ENCODE results near the gene DCC.
A peak's percentile ranks its signal among the peaks of the same experiment; 100 is the strongest.

The DCC gene

GRCh38 chr18:52700816-52701215 is 360.8 kb downstream of the DCC start:
- TF ChIP-seq, protein P1, sequence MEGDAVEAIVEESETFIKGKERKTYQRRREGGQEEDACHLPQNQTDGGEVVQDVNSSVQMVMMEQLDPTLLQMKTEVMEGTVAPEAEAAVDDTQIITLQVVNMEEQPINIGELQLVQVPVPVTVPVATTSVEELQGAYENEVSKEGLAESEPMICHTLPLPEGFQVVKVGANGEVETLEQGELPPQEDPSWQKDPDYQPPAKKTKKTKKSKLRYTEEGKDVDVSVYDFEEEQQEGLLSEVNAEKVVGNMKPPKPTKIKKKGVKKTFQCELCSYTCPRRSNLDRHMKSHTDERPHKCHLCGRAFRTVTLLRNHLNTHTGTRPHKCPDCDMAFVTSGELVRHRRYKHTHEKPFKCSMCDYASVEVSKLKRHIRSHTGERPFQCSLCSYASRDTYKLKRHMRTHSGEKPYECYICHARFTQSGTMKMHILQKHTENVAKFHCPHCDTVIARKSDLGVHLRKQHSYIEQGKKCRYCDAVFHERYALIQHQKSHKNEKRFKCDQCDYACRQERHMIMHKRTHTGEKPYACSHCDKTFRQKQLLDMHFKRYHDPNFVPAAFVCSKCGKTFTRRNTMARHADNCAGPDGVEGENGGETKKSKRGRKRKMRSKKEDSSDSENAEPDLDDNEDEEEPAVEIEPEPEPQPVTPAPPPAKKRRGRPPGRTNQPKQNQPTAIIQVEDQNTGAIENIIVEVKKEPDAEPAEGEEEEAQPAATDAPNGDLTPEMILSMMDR (conservative IDR thresholded peaks at IDR 0.05): no peak
- no peak for TF ChIP-seq ZFX (IDR thresholded peaks at IDR 0.05)
- no peak overlapping the region for H3K27ac ChIP-seq

DNA sequence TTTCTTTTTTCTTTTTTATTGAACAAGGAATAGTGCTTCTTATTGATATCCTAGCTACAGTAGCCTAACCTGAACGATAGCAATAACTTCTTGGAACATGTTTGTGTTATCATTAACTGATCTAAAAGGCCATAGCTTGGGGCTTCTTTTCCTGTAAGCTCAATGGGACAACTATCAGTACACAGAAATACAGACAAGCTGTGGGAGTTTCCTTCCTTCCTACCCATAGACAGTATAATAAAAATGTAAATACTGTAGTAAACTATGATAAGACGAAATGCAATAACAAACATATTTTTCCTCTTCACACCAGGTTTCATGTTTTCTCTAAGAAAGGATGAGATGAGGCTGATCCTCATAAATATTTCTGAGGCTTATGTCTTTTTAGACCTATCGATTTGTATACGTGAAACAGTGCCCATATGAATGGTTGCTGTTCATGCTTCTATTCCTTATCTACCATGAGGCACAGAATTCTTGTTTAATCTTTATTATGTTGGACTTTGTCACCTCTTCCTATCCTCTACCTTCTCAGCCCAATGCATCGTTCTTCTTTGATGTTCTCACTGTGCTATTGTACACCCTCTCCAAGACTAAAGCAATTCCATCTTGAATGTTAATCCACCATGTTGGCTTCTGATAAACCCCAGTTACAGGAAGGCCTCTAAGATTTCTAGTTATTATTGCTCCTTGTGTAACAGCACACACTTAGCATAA is 361.4 kb downstream of the DCC start:
- TF ChIP-seq, protein P1 (conservative IDR thresholded peaks at IDR 0.05): no peak
- TF ChIP-seq ZFX (IDR thresholded peaks at IDR 0.05): no peak
- H3K27ac ChIP-seq: no peak overlapping the region

DNA sequence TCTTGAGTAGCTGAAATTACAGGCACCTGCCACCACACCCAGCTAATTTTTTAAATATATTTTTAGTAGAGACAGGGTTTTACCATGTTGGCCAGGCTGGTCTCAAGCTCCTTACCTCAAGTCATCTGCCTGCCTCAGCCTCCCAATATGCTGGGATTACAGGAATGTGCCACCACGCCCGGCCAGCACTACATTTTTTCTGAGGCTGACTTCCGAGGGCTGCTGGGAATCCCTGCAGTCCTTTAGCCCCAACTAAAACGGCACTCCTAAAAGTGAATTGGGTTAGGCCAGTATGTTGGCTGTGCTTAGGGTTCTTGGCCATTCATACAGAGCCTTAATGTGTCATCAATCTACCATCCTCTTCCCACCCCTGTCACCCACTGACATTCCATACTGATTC is 375.4 kb downstream of the DCC start:
- TF ChIP-seq ZFX (IDR thresholded peaks at IDR 0.05): no peak
- TF ChIP-seq, protein P1 (conservative IDR thresholded peaks at IDR 0.05): no peak
- no peak overlapping the region for H3K27ac ChIP-seq

GRCh38 chr18:52715991-52716390 is 376.0 kb downstream of the DCC start:
- H3K27ac ChIP-seq: no peak overlapping the region
- TF ChIP-seq, protein P1 (conservative IDR thresholded peaks at IDR 0.05): no peak
- TF ChIP-seq ZFX (IDR thresholded peaks at IDR 0.05): no peak

- no peak for TF ChIP-seq ZFX (IDR thresholded peaks at IDR 0.05)
- TF ChIP-seq, protein P1 (conservative IDR thresholded peaks at IDR 0.05): peak; percentile 61
- H3K27ac ChIP-seq: no peak overlapping the region
Observed at GRCh38 chr18:52716973-52717372, 377.0 kb downstream of the DCC start.

DNA sequence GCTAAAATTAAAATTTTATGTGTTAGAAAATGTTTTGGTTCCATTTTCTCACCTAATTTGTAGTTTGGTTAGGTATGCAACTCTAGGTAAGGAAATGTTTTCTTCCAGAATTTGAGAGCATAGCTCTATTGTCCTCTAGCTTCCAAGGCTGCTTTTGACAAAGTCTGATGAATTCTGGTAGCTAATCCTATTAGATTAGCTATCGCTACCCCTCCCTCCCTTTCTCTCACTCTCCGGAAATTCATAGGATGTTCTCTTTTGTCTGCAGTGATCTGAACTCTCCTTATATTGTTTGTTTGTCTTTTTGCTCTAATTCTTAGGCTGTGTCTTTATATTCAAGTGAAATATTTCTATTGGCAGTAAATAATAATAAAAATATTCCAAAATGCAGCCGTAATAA is 382.9 kb downstream of the DCC start:
- TF ChIP-seq, protein P1 (conservative IDR thresholded peaks at IDR 0.05): no peak
- TF ChIP-seq ZFX (IDR thresholded peaks at IDR 0.05): no peak
- no peak overlapping the region for H3K27ac ChIP-seq

- TF ChIP-seq, protein P1 (conservative IDR thresholded peaks at IDR 0.05): no peak
- no peak for TF ChIP-seq ZFX (IDR thresholded peaks at IDR 0.05)
- H3K27ac ChIP-seq: no peak overlapping the region
Observed at GRCh38 chr18:52723550-52723970, 383.6 kb downstream of the DCC start.

Data from C4-2B (cell line).